Endodermal cell (in vitro differentiated cells): ENCODE results near the gene TGM1. TPM values are rescaled to one million over a fixed set of nuclear protein-coding genes. Genes with fewer than 3 reads are reported as not detected.

Experiments used
- DNase-seq: peaks from one replicate; pipeline ENCODE4 v3.0.0-alpha.2; 2017
- H3K27ac ChIP-seq: 2 replicates; pipeline ENCODE4 v1.5.1; 2013; ENCODE audit warnings: mild to moderate bottlenecking, low read depth, low read length, moderate library complexity
- H3K27me3 ChIP-seq: 2 replicates; pipeline ENCODE4 v1.6.1; 2013; ENCODE audit warnings: mild to moderate bottlenecking, low read length, moderate library complexity; ENCODE audit not compliant: insufficient read depth, control insufficient read depth, poor library complexity, severe bottlenecking
- H3K36me3 ChIP-seq: 2 replicates; pipeline ENCODE4 v1.7.0; 2013; ENCODE audit warnings: mild to moderate bottlenecking, low read length, moderate library complexity; ENCODE audit not compliant: control insufficient read depth, insufficient read depth
- H3K4me1 ChIP-seq: one replicate; pipeline ENCODE4 v1.7.0; 2013; ENCODE audit warnings: low read length; ENCODE audit not compliant: control insufficient read depth, insufficient read depth
- H3K4me3 ChIP-seq: 2 replicates; pipeline ENCODE4 v1.5.1; 2013; ENCODE audit warnings: mild to moderate bottlenecking, low read length, moderate library complexity
- H3K9ac ChIP-seq: 2 replicates; pipeline ENCODE4 v1.6.1; 2013; ENCODE audit warnings: mild to moderate bottlenecking, low read length, moderate library complexity; ENCODE audit not compliant: poor library complexity, severe bottlenecking; ENCODE audit errors: extremely low read depth
- H3K9me3 ChIP-seq: 2 replicates; pipeline ENCODE4 v1.6.1; 2013; ENCODE audit warnings: mild to moderate bottlenecking, low read length, moderate library complexity; ENCODE audit not compliant: control insufficient read depth
- H3K27ac Mint-ChIP-seq: 2 replicates; pipeline ENCODE4 v1.8.0; 2020; ENCODE audit warnings: mixed read lengths
- H3K27me3 Mint-ChIP-seq: 2 replicates; pipeline ENCODE4 v1.8.0; 2021; ENCODE audit warnings: mild to moderate bottlenecking, mixed read lengths; ENCODE audit not compliant: insufficient read depth
- H3K36me3 Mint-ChIP-seq: 2 replicates; pipeline ENCODE4 v1.8.0; 2020; ENCODE audit warnings: low read depth, mixed read lengths
- H3K4me1 Mint-ChIP-seq: 2 replicates; pipeline ENCODE4 v1.8.0; 2020; ENCODE audit warnings: mixed read lengths
- H3K4me3 Mint-ChIP-seq: 2 replicates; pipeline ENCODE4 v1.8.0; 2020; ENCODE audit warnings: mild to moderate bottlenecking, moderate library complexity, mixed read lengths
- H3K9me3 Mint-ChIP-seq: 2 replicates; pipeline ENCODE4 v1.8.0; 2020; ENCODE audit warnings: mild to moderate bottlenecking, mixed read lengths
- CTCF ChIP-seq: fragments of 200-600 bp; sonication (generic); conservative IDR thresholded peaks from 2 replicates; pipeline ENCODE4 v1.5.0; 2021; ENCODE audit warnings: antibody characterized with exemption, mild to moderate bottlenecking
- WGBS, 2 experiments: methylation state at CpG; one replicate each; pipeline versions ENCODE4 v1.1.5 to v1.1.7; 2013; ENCODE audit warnings: missing lambda C conversion rate in 2 of 2, mixed read lengths in 1 of 2; ENCODE audit not compliant: insufficient coverage in 1 of 2, insufficient read length in 1 of 2; 5-methylcytosine and 5-hydroxymethylcytosine counted together
- total RNA-seq, 2 donors: library from RNA; stranded (reverse); fragmentation: NEBNext Ultra II Directional in 1 of 2; extraction: Animal tissue kit (Norgen Biotek cat#: 25700) in 1 of 2; gene quantifications; 2 replicates in 1 of 2; 3 replicates in 1 of 2; pipeline ENCODE4 v1.2.1, GENCODE V29; 2021

The TGM1 gene
- total RNA-seq, 2 donors from 2014 or later: 1.6 to 3.4 TPM

- 92 to 97% methylated on average over 4 of the region's 4 CpGs for WGBS, 2 experiments
- Histone ChIP-seq H3K4me3 (no peak overlapping the region), H3K9me3 (no peaks in the 10 kb centered on the region), H3K36me3 (peaks cover 11% of the 10 kb centered on the region), H3K9ac (no peak overlapping the region), H3K4me1 (no peaks in the 10 kb centered on the region), H3K27ac (no peak overlapping the region), H3K27me3 (no peaks in the 10 kb centered on the region)
- no peak for DNase-seq
- Mint-ChIP-seq H3K9me3 (no peaks in the 10 kb centered on the region), H3K27me3 (no peaks in the 10 kb centered on the region), H3K4me1 (no peaks in the 10 kb centered on the region), H3K4me3 (no peak overlapping the region), H3K27ac (no peak overlapping the region), H3K36me3 (peaks cover under 1% of the 10 kb centered on the region)
- no peak for TF ChIP-seq CTCF
These were observed 22.4 kb upstream of the TGM1 start for GRCh38 chr14:24285351-24285750.

- H3K4me1 ChIP-seq: no peaks in the 10 kb centered on the region
- no peak for DNase-seq
- H3K36me3 Mint-ChIP-seq: no peaks in the 10 kb centered on the region
- 82 to 88% methylated on average over 5 to 11 of the region's 11 CpGs for WGBS, 2 experiments
- H3K36me3 ChIP-seq: peaks cover 4% of the 10 kb centered on the region
- H3K9me3 Mint-ChIP-seq: no peaks in the 10 kb centered on the region
- TF ChIP-seq CTCF: no peak
- H3K4me3 ChIP-seq: no peak overlapping the region
- H3K27ac Mint-ChIP-seq: no peak overlapping the region
- no peak overlapping the region for H3K4me3 Mint-ChIP-seq
- no peaks in the 10 kb centered on the region for H3K27me3 Mint-ChIP-seq
- no peak overlapping the region for H3K9ac ChIP-seq
- no peaks in the 10 kb centered on the region for H3K9me3 ChIP-seq
- no peaks in the 10 kb centered on the region for H3K27me3 ChIP-seq
- no peak overlapping the region for H3K27ac ChIP-seq
- H3K4me1 Mint-ChIP-seq: no peaks in the 10 kb centered on the region
These were observed 21.6 kb upstream of the TGM1 start for GRCh38 chr14:24284501-24285035.

- no peaks in the 10 kb centered on the region for H3K4me1 ChIP-seq
- H3K9me3 ChIP-seq: no peaks in the 10 kb centered on the region
- TF ChIP-seq CTCF: no peak
- H3K27ac ChIP-seq: no peak overlapping the region
- Mint-ChIP-seq H3K4me1 (no peaks in the 10 kb centered on the region), H3K4me3 (no peak overlapping the region), H3K27ac (no peak overlapping the region), H3K9me3 (no peaks in the 10 kb centered on the region), H3K27me3 (no peaks in the 10 kb centered on the region), H3K36me3 (no peaks in the 10 kb centered on the region)
- H3K9ac ChIP-seq: no peak overlapping the region
- H3K27me3 ChIP-seq: no peaks in the 10 kb centered on the region
- H3K36me3 ChIP-seq: no peaks in the 10 kb centered on the region
- no peak for DNase-seq
- 84 to 94% methylated on average over 4 to 5 of the region's 5 CpGs for WGBS, 2 experiments
- H3K4me3 ChIP-seq: no peak overlapping the region
These were observed 21.0 kb upstream of the TGM1 start for GRCh38 chr14:24283796-24284460.
